WTC11 (cell line): ENCODE results near the gene LRRC74B.

Experiments used
- ATF3 ChIP-seq: sonication (generic); formaldehyde crosslinking; conservative IDR thresholded peaks from 2 replicates; pipeline ENCODE4 v1.8.1; 2022; ENCODE audit warnings: mild to moderate bottlenecking, missing genetic modification reagents
- CBFB ChIP-seq: sonication (generic); formaldehyde crosslinking; IDR thresholded peaks from 2 replicates; pipeline ENCODE4 v1.8.1; 2022; ENCODE audit warnings: mild to moderate bottlenecking, low read depth, missing genetic modification reagents
- CTCF ChIP-seq: fragments of 200-600 bp; IDR thresholded peaks from 2 replicates; pipeline ENCODE4 v1.8.0; 2022; ENCODE audit warnings: antibody characterized with exemption
- E2F1 ChIP-seq: sonication (generic); formaldehyde crosslinking; IDR thresholded peaks from 2 replicates; pipeline ENCODE4 v1.8.0; 2022; ENCODE audit warnings: mild to moderate bottlenecking, missing genetic modification reagents
- MYBL2 ChIP-seq: sonication (generic); formaldehyde crosslinking; IDR thresholded peaks from 2 replicates; pipeline ENCODE4 v1.8.1; 2023; ENCODE audit warnings: mild to moderate bottlenecking, moderate library complexity, missing genetic modification reagents
- NR3C1 ChIP-seq: sonication (generic); formaldehyde crosslinking; conservative IDR thresholded peaks from 2 replicates; pipeline ENCODE4 v1.8.1; 2023; ENCODE audit warnings: low read depth, mild to moderate bottlenecking, missing genetic modification reagents
- ZNF232 ChIP-seq: sonication (generic); formaldehyde crosslinking; IDR thresholded peaks from 2 replicates; pipeline ENCODE4 v1.8.0; 2022; ENCODE audit warnings: mild to moderate bottlenecking, missing genetic modification reagents
- TF ChIP-seq, protein P1 (sequence below): sonication (generic); formaldehyde crosslinking; IDR thresholded peaks from 2 replicates; pipeline ENCODE4 v1.8.0; 2022; ENCODE audit warnings: mild to moderate bottlenecking, missing genetic modification reagents
- TF ChIP-seq, protein P2 (sequence below): sonication (generic); formaldehyde crosslinking; IDR thresholded peaks from 2 replicates; pipeline ENCODE4 v1.8.1; 2023; ENCODE audit warnings: mild to moderate bottlenecking, missing genetic modification reagents, moderate library complexity
- TF ChIP-seq, protein P3 (sequence below): sonication (generic); formaldehyde crosslinking; IDR thresholded peaks from 2 replicates; pipeline ENCODE4 v1.8.1; 2022; ENCODE audit warnings: low read depth, missing genetic modification reagents, borderline replicate concordance

DNA sequence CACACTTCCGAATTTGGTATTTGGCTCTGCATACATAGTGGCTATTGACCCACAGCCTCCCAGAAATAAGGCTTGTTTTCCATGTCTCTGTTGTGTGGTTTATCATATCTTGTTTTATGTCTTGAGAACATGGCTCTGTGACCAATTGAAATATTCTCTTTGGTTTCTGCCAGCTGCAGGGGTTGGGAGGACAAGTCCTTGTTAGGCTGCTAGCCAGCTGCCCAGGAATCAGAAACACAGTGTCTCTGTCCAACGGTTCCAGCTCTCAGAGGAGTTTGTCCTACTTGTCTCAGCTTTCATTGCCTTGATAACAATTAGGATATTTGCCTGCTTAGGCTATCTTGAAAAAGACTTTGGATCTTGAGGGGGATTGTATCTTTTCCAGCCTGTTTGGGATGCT is 7.3 kb upstream of the LRRC74B start:
- TF ChIP-seq NR3C1 (no peak), MYBL2 (CRISPR knock-in tag) (no peak), CTCF (no peak), CBFB (CRISPR knock-in tag) (no peak), E2F1 (CRISPR knock-in tag) (no peak), ZNF232 (CRISPR knock-in tag) (no peak), ATF3 (CRISPR knock-in tag) (no peak)
- TF ChIP-seq, protein P1, sequence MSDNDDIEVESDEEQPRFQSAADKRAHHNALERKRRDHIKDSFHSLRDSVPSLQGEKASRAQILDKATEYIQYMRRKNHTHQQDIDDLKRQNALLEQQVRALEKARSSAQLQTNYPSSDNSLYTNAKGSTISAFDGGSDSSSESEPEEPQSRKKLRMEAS (CRISPR knock-in tag): no peak
- TF ChIP-seq, protein P2, sequence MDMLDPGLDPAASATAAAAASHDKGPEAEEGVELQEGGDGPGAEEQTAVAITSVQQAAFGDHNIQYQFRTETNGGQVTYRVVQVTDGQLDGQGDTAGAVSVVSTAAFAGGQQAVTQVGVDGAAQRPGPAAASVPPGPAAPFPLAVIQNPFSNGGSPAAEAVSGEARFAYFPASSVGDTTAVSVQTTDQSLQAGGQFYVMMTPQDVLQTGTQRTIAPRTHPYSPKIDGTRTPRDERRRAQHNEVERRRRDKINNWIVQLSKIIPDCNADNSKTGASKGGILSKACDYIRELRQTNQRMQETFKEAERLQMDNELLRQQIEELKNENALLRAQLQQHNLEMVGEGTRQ (CRISPR knock-in tag): no peak
- TF ChIP-seq, protein P3, sequence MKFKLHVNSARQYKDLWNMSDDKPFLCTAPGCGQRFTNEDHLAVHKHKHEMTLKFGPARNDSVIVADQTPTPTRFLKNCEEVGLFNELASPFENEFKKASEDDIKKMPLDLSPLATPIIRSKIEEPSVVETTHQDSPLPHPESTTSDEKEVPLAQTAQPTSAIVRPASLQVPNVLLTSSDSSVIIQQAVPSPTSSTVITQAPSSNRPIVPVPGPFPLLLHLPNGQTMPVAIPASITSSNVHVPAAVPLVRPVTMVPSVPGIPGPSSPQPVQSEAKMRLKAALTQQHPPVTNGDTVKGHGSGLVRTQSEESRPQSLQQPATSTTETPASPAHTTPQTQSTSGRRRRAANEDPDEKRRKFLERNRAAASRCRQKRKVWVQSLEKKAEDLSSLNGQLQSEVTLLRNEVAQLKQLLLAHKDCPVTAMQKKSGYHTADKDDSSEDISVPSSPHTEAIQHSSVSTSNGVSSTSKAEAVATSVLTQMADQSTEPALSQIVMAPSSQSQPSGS (CRISPR knock-in tag): no peak
